GM18861 (cell line): ENCODE measurements around the gene ENO1.

Experiments
- ATAC-seq: cut with Tn5 transposase; IDR thresholded peaks from one replicate; pipeline ENCODE4 v1.9.1; 2021; ENCODE audit not compliant: unreplicated experiment

Gene ENO1

GRCh38 chr1:8871965-8872399, 6.5 kb downstream of the ENO1 start:
- ATAC-seq, result no peak

GRCh38 chr1:8871539-8871935, 6.9 kb downstream of the ENO1 start:
- ATAC-seq, result no peak

- no peak for ATAC-seq
These were observed 7.6 kb downstream of the ENO1 start for GRCh38 chr1:8870616-8871538.

GRCh38 chr1:8870103-8870502, 8.4 kb downstream of the ENO1 start:
- ATAC-seq, result no peak

GRCh38 chr1:8867878-8868567, 10.5 kb downstream of the ENO1 start:
- ATAC-seq, result no peak

GRCh38 chr1:8866792-8867415, 11.6 kb downstream of the ENO1 start:
- ATAC-seq, result no peak

GRCh38 chr1:8866173-8866791, 12.2 kb downstream of the ENO1 start:
- no peak for ATAC-seq

- ATAC-seq, result no peak
These were observed 13.7 kb downstream of the ENO1 start for GRCh38 chr1:8864713-8865344.

GRCh38 chr1:8863794-8864233, 14.7 kb downstream of the ENO1 start:
- no peak for ATAC-seq

GRCh38 chr1:8863138-8863537, 15.3 kb downstream of the ENO1 start:
- no peak for ATAC-seq

- ATAC-seq, result no peak
These were observed 16.0 kb downstream of the ENO1 start for GRCh38 chr1:8862528-8862927.

- ATAC-seq, result no peak
These were observed 17.6 kb downstream of the ENO1 start for GRCh38 chr1:8860738-8861516.

GRCh38 chr1:8858888-8859706, 19.4 kb downstream of the ENO1 start:
- peak; percentile 42 for ATAC-seq

GRCh38 chr1:8858112-8858668, 20.3 kb downstream of the ENO1 start:
- no peak for ATAC-seq

- ATAC-seq, result no peak
These were observed 21.6 kb downstream of the ENO1 start for GRCh38 chr1:8856689-8857412.

GRCh38 chr1:8854240-8854639, 24.2 kb downstream of the ENO1 start:
- no peak for ATAC-seq

GRCh38 chr1:8851060-8851459, 27.4 kb downstream of the ENO1 start:
- ATAC-seq, result no peak
